SK-N-SH (cell line): ENCODE results near the gene MEGF8. TPM values are rescaled to one million over a fixed set of nuclear protein-coding genes. Genes with fewer than 3 reads are reported as not detected.

Source experiments
- CTCF ChIA-PET: fragments of 300-600, 350-600 bp; formaldehyde crosslinking; extraction: SDS; loops from one replicate; lab custom pipeline; 2021; lab: Yijun Ruan, JAX
- POLR2A ChIA-PET: fragments of 350-600 bp; sonication (Branson Sonifier 250); formaldehyde crosslinking; extraction: SDS; loops from one replicate; lab custom pipeline; 2020; ENCODE audit warnings: antibody characterized with exemption, inconsistent platforms; lab: Yijun Ruan, JAX
- DNase-seq: peaks from one replicate; pipeline ENCODE4 v3.0.0; 2012
- H2AFZ ChIP-seq: fragments of 200-600 bp; sonication (generic); 2 replicates; pipeline ENCODE4 v1.8.1; 2016; ENCODE audit warnings: antibody characterized with exemption, mild to moderate bottlenecking, low read depth
- H3F3A ChIP-seq: fragments of 200-600 bp; sonication (generic); replicated peaks from 2 replicates; pipeline ENCODE3; 2016; ENCODE audit warnings: antibody characterized with exemption, mild to moderate bottlenecking; ENCODE audit not compliant: insufficient read depth
- H3K27ac ChIP-seq, 2 experiments: fragments of 200-500 bp in 1 of 2; fragments of 200-600 bp in 1 of 2; sonication (Bioruptor generic) in 1 of 2; sonication (generic), shearing (Covaris generic) in 1 of 2; 2 replicates each; pipeline versions ENCODE4 v1.5.1 to v1.6.1; 2014 to 2016; ENCODE audit warnings: low read depth in 2 of 2, inconsistent platforms in 1 of 2, low read length in 1 of 2, mild to moderate bottlenecking in 1 of 2, mixed read lengths in 1 of 2
- H3K27me3 ChIP-seq: fragments of 200-600 bp; sonication (generic), shearing (Covaris generic); 2 replicates; pipeline ENCODE4 v1.6.1; 2016; ENCODE audit warnings: mixed run types; ENCODE audit not compliant: insufficient read depth
- H3K36me3 ChIP-seq, 2 experiments: fragments of 200-500 bp in 1 of 2; fragments of 200-600 bp in 1 of 2; sonication (Bioruptor generic) in 1 of 2; sonication (generic) in 1 of 2; replicated peaks in 1 of 2; 2 replicates each; pipeline versions ENCODE3 to v1.5.1; 2014 to 2016; ENCODE audit warnings: low read length in 1 of 2, mild to moderate bottlenecking in 1 of 2; ENCODE audit not compliant: insufficient read depth in 2 of 2, control insufficient read depth in 1 of 2
- H3K4me1 ChIP-seq, 2 experiments: fragments of 200-500 bp in 1 of 2; fragments of 200-600 bp in 1 of 2; sonication (Bioruptor generic) in 1 of 2; sonication (generic), shearing (Covaris generic) in 1 of 2; 2 replicates each; pipeline versions ENCODE4 v1.5.1 to v1.6.1; 2014 to 2016; ENCODE audit warnings: low read depth in 1 of 2, low read length in 1 of 2, mixed run types in 1 of 2; ENCODE audit not compliant: insufficient read depth in 2 of 2, control insufficient read depth in 1 of 2
- H3K4me2 ChIP-seq: fragments of 200-600 bp; sonication (generic), shearing (Covaris generic); 2 replicates; pipeline ENCODE4 v1.6.1; 2017; ENCODE audit warnings: mixed run types
- H3K4me3 ChIP-seq, 2 experiments: fragments of 200-500 bp in 1 of 2; fragments of 200-600 bp in 1 of 2; sonication (Bioruptor generic) in 1 of 2; sonication (generic), shearing (Covaris generic) in 1 of 2; 2 replicates each; pipeline versions ENCODE4 v1.5.1 to v1.8.1; 2014 to 2016; ENCODE audit warnings: low read depth in 2 of 2, inconsistent platforms in 1 of 2, low read length in 1 of 2, mild to moderate bottlenecking in 1 of 2, mixed read lengths in 1 of 2, moderate library complexity in 1 of 2
- H3K79me2 ChIP-seq: fragments of 200-600 bp; sonication (generic); 2 replicates; pipeline ENCODE4 v1.8.1; 2017; ENCODE audit warnings: mild to moderate bottlenecking; ENCODE audit not compliant: insufficient read depth
- H3K9ac ChIP-seq: fragments of 200-600 bp; sonication (generic); 2 replicates; pipeline ENCODE4 v1.6.1; 2017; ENCODE audit warnings: mixed run types
- H3K9me2 ChIP-seq: fragments of 200-600 bp; sonication (generic); 2 replicates; pipeline ENCODE4 v1.6.1; 2017; ENCODE audit warnings: mixed run types
- H3K9me3 ChIP-seq: fragments of 200-600 bp; sonication (generic); 2 replicates; pipeline ENCODE4 v1.6.1; 2017; ENCODE audit warnings: mixed run types, mild to moderate bottlenecking, moderate library complexity
- H4K20me1 ChIP-seq: fragments of 200-600 bp; sonication (generic); 2 replicates; pipeline ENCODE4 v1.6.1; 2017; ENCODE audit warnings: mild to moderate bottlenecking, mixed run types; ENCODE audit not compliant: insufficient read depth
- CHD2 ChIP-seq: fragments of 150-350 bp; IDR thresholded peaks from 2 replicates; pipeline ENCODE4 v1.6.1; 2018; ENCODE audit warnings: low read length; ENCODE audit not compliant: partially characterized antibody
- ELF1 ChIP-seq: IDR thresholded peaks from 2 replicates; pipeline ENCODE4 v1.4.0; 2012
- EZH2phosphoT487 ChIP-seq: fragments of 200-600 bp; sonication (generic); IDR thresholded peaks from 2 replicates; pipeline ENCODE4 v1.6.1; 2017; ENCODE audit warnings: low read depth, mixed run types, mild to moderate bottlenecking, antibody characterized with exemption, moderate library complexity, borderline replicate concordance
- FOSL2 ChIP-seq: IDR thresholded peaks from 2 replicates; pipeline ENCODE4 v1.4.0; 2012; ENCODE audit warnings: low read depth, mild to moderate bottlenecking, moderate library complexity, borderline replicate concordance
- FOXJ3 ChIP-seq: sonication (generic); formaldehyde crosslinking; IDR thresholded peaks from 2 replicates; pipeline ENCODE4 v1.5.1; 2020; ENCODE audit warnings: mild to moderate bottlenecking, missing genetic modification reagents
- GABPA ChIP-seq: IDR thresholded peaks from 2 replicates; pipeline ENCODE4 v1.4.0; 2012; ENCODE audit warnings: low read depth, mild to moderate bottlenecking
- JUND ChIP-seq: IDR thresholded peaks from 2 replicates; pipeline ENCODE4 v1.4.0; 2012
- MEF2A ChIP-seq: IDR thresholded peaks from 2 replicates; pipeline ENCODE4 v1.4.0; 2012; ENCODE audit warnings: low read depth, borderline replicate concordance
- MXI1 ChIP-seq: IDR thresholded peaks from 2 replicates; pipeline ENCODE4 v1.6.1; 2012; ENCODE audit warnings: mild to moderate bottlenecking, low read depth, low read length, improper control_type of control experiment
- NFIC ChIP-seq: IDR thresholded peaks from 2 replicates; pipeline ENCODE4 v1.4.0; 2012; ENCODE audit warnings: borderline replicate concordance
- RFX5 ChIP-seq: IDR thresholded peaks from 2 replicates; pipeline ENCODE4 v1.6.1; 2012; ENCODE audit warnings: mild to moderate bottlenecking, improper control_type of control experiment, low read length
- TCF12 ChIP-seq: IDR thresholded peaks from 2 replicates; pipeline ENCODE4 v1.4.0; 2012
- TEAD4 ChIP-seq: IDR thresholded peaks from 2 replicates; pipeline ENCODE4 v1.4.0; 2012; ENCODE audit warnings: mild to moderate bottlenecking, borderline replicate concordance; ENCODE audit not compliant: insufficient read depth
- YY1 ChIP-seq: IDR thresholded peaks from 2 replicates; pipeline ENCODE4 v1.4.0; 2012; ENCODE audit warnings: low read depth, mild to moderate bottlenecking
- WGBS: methylation state at CpG from one replicate; pipeline ENCODE4 v1.1.6; 2017; ENCODE audit warnings: low lambda C conversion rate; 5-methylcytosine and 5-hydroxymethylcytosine counted together
- polyA plus RNA-seq, 3 experiments: library from polyadenylated mRNA; depleted of rRNA; stranded (reverse); fragments of >200 nt; gene quantifications; 2 replicates each; pipeline ENCODE4 v1.2.3, GENCODE V29; 2012
- TF ChIP-seq, protein P1 (sequence below): fragments of 200-600 bp; sonication (generic); IDR thresholded peaks from 2 replicates; pipeline ENCODE4 v1.6.1; 2017; ENCODE audit warnings: antibody characterized with exemption, mild to moderate bottlenecking, moderate library complexity
- TF ChIP-seq, protein P2 (sequence below): IDR thresholded peaks from 2 replicates; pipeline ENCODE4 v1.4.0; 2012; ENCODE audit warnings: low read depth, borderline replicate concordance
- TF ChIP-seq, protein P3 (sequence below): IDR thresholded peaks from 2 replicates; pipeline ENCODE4; 2012

The MEGF8 gene
- polyA plus RNA-seq, 1 of the 3 experiments (the other 2 are of a cell fraction) = 19.1 TPM

DNA sequence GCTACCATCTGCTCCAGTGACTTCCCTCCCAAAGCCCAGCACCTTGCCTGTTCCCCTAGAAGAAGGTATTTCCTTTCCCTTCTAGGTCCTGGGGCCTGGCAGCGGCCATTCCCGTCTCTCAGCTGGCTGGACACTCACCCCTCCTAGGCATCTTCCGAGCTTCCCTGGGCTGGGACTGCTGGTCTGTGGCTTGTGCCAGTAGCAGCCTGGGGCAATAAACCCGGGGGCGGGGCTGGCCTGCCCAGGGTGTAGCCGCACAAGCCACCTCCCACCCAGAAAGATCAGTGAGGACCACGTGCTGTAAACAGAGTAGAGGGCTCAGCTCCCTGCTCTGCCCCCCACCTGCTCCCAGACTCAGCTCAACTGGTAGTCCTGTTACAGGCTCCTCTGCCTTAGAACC is 86.8 kb downstream of the MEGF8 start:
- Histone ChIP-seq H3K9me2 (no peaks in the 10 kb centered on the region), H4K20me1 (no peaks in the 10 kb centered on the region), H2AFZ (no peak overlapping the region), H3K79me2 (no peaks in the 10 kb centered on the region), H3K9me3 (no peaks in the 10 kb centered on the region), H3K4me3 (no peak overlapping the region), H3K9ac (no peak overlapping the region), H3K27ac (peak overlapping the region in 1 of 2 experiments; percentile 9; a peak in 1 of 4 replicates), H3K36me3 (no peaks in the 10 kb centered on the region), H3K4me1 (peaks cover 0 to 20% of the 10 kb centered on the region in 2 experiments; a peak in 1 of 4 replicates), H3F3A (no peaks in the 10 kb centered on the region), H3K4me2 (no peak overlapping the region), H3K27me3 (no peaks in the 10 kb centered on the region)
- TF ChIP-seq, protein P1, sequence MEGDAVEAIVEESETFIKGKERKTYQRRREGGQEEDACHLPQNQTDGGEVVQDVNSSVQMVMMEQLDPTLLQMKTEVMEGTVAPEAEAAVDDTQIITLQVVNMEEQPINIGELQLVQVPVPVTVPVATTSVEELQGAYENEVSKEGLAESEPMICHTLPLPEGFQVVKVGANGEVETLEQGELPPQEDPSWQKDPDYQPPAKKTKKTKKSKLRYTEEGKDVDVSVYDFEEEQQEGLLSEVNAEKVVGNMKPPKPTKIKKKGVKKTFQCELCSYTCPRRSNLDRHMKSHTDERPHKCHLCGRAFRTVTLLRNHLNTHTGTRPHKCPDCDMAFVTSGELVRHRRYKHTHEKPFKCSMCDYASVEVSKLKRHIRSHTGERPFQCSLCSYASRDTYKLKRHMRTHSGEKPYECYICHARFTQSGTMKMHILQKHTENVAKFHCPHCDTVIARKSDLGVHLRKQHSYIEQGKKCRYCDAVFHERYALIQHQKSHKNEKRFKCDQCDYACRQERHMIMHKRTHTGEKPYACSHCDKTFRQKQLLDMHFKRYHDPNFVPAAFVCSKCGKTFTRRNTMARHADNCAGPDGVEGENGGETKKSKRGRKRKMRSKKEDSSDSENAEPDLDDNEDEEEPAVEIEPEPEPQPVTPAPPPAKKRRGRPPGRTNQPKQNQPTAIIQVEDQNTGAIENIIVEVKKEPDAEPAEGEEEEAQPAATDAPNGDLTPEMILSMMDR = no peak
- TF ChIP-seq EZH2phosphoT487 = no peak
- no peak for TF ChIP-seq TEAD4
- no peak for TF ChIP-seq FOXJ3 (CRISPR knock-in tag)
- TF ChIP-seq, protein P2, sequence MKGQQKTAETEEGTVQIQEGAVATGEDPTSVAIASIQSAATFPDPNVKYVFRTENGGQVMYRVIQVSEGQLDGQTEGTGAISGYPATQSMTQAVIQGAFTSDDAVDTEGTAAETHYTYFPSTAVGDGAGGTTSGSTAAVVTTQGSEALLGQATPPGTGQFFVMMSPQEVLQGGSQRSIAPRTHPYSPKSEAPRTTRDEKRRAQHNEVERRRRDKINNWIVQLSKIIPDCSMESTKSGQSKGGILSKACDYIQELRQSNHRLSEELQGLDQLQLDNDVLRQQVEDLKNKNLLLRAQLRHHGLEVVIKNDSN = no peak
- no peak for TF ChIP-seq CHD2
- no peak for TF ChIP-seq YY1
- no peak for TF ChIP-seq TCF12
- TF ChIP-seq GABPA = no peak
- TF ChIP-seq NFIC = no peak
- TF ChIP-seq MXI1 = no peak
- TF ChIP-seq, protein P3, sequence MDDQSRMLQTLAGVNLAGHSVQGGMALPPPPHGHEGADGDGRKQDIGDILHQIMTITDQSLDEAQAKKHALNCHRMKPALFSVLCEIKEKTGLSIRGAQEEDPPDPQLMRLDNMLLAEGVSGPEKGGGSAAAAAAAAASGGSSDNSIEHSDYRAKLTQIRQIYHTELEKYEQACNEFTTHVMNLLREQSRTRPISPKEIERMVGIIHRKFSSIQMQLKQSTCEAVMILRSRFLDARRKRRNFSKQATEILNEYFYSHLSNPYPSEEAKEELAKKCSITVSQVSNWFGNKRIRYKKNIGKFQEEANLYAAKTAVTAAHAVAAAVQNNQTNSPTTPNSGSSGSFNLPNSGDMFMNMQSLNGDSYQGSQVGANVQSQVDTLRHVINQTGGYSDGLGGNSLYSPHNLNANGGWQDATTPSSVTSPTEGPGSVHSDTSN = no peak
- TF ChIP-seq RFX5 = no peak
- no peak for TF ChIP-seq MEF2A
- no peak for TF ChIP-seq FOSL2
- no peak for TF ChIP-seq JUND
- TF ChIP-seq ELF1 = no peak
- CTCF ChIA-PET = interaction anchor here (1.2 to 4.4 kb wide), 6 partner anchors 11 to 28 kb away, joined by 4 to 33 read pairs (median 4); no protein-coding TSS in a partner anchor
- WGBS = 64% methylated on average over 6 of the region's 7 CpGs
- POLR2A ChIA-PET = interaction anchor here (1.6 to 1.7 kb wide), 2 partner anchors 11 to 15 kb away, joined by 4 to 6 read pairs; no protein-coding TSS in a partner anchor
- DNase-seq = peak; percentile 70
